ENCODE data around the gene MSH6.

MSH6 gene

GRCh38 chr2:47783486-47784351 is 774 bp downstream of the MSH6 start:
- peak; percentile 48 for DNase-seq

GRCh38 chr2:47784352-47784851 is 1.5 kb downstream of the MSH6 start:
- no peak for DNase-seq

GRCh38 chr2:47785986-47786385 is 3.0 kb downstream of the MSH6 start:
- no peak for DNase-seq

- DNase-seq: no peak
These were observed 13.2 kb downstream of the MSH6 start for GRCh38 chr2:47796090-47796697.

GRCh38 chr2:47798631-47799030 is 15.7 kb downstream of the MSH6 start:
- no peak for DNase-seq

- no peak for DNase-seq
These were observed 16.2 kb downstream of the MSH6 start for GRCh38 chr2:47799031-47799609.

- DNase-seq: no peak
These were observed 18.2 kb downstream of the MSH6 start for GRCh38 chr2:47801118-47801517.

- no peak for DNase-seq
These were observed 20.4 kb downstream of the MSH6 start for GRCh38 chr2:47803363-47803762.

GRCh38 chr2:47803770-47804169 is 20.8 kb downstream of the MSH6 start:
- DNase-seq: no peak

- DNase-seq: no peak
These were observed 22.9 kb downstream of the MSH6 start for GRCh38 chr2:47805850-47806249.

- no peak for DNase-seq
These were observed 25.7 kb downstream of the MSH6 start for GRCh38 chr2:47808614-47809013.

- DNase-seq: no peak
These were observed 27.0 kb downstream of the MSH6 start for GRCh38 chr2:47809903-47810302.

GRCh38 chr2:47810850-47811249 is 27.9 kb downstream of the MSH6 start:
- no peak for DNase-seq

GRCh38 chr2:47811668-47812067 is 28.7 kb downstream of the MSH6 start:
- no peak for DNase-seq

GRCh38 chr2:47815764-47816163 is 32.8 kb downstream of the MSH6 start:
- DNase-seq: no peak

GRCh38 chr2:47818777-47819176 is 35.8 kb downstream of the MSH6 start:
- DNase-seq: no peak

GRCh38 chr2:47819834-47820233 is 36.9 kb downstream of the MSH6 start:
- DNase-seq: no peak

GRCh38 chr2:47822518-47822917 is 39.6 kb downstream of the MSH6 start:
- no peak for DNase-seq

GRCh38 chr2:47833516-47833968 is 50.6 kb downstream of the MSH6 start:
- DNase-seq: no peak

GRCh38 chr2:47838249-47838648 is 55.3 kb downstream of the MSH6 start:
- DNase-seq: no peak

- no peak for DNase-seq
These were observed 55.7 kb downstream of the MSH6 start for GRCh38 chr2:47838686-47839085.

GRCh38 chr2:47842846-47843245 is 59.9 kb downstream of the MSH6 start:
- no peak for DNase-seq

- DNase-seq: no peak
These were observed 60.5 kb downstream of the MSH6 start for GRCh38 chr2:47843407-47843806.

- no peak for DNase-seq
These were observed 61.2 kb downstream of the MSH6 start for GRCh38 chr2:47844162-47844561.

Data from fibroblast of upper back skin (primary cell).